H9 (cell line): ENCODE results near the gene NBEA. TPM values are rescaled to one million over a fixed set of nuclear protein-coding genes. Genes with fewer than 3 reads are reported as not detected.

Source experiments
- DNase-seq: peaks from one replicate; pipeline ENCODE4 v3.0.0-alpha.2; 2017
- H2AFZ ChIP-seq: one replicate; pipeline ENCODE4 v1.6.1; 2013; ENCODE audit warnings: mild to moderate bottlenecking, low read length, control low read depth, moderate library complexity
- H2AK5ac ChIP-seq: 2 replicates; pipeline ENCODE4 v1.6.1; 2013; ENCODE audit warnings: low read length, control low read depth, mixed read lengths; ENCODE audit not compliant: insufficient read length
- H2BK120ac ChIP-seq: one replicate; pipeline ENCODE4 v1.6.1; 2013; ENCODE audit warnings: low read depth, mild to moderate bottlenecking, low read length, control low read depth, inconsistent platforms; ENCODE audit not compliant: poor library complexity, severe bottlenecking
- H2BK12ac ChIP-seq: 2 replicates; pipeline ENCODE4 v1.6.1; 2013; ENCODE audit warnings: low read length, control low read depth, mixed read lengths, low read depth; ENCODE audit not compliant: insufficient read length
- H2BK15ac ChIP-seq: 2 replicates; pipeline ENCODE4 v1.6.1; 2013; ENCODE audit warnings: low read depth, low read length, control low read depth
- H2BK20ac ChIP-seq: one replicate; pipeline ENCODE4 v1.6.1; 2013; ENCODE audit warnings: low read depth, mild to moderate bottlenecking, low read length, control low read depth, inconsistent platforms; ENCODE audit not compliant: poor library complexity, severe bottlenecking
- H2BK5ac ChIP-seq: 2 replicates; pipeline ENCODE4 v1.6.1; 2013; ENCODE audit warnings: low read length, control low read depth, mixed read lengths; ENCODE audit not compliant: insufficient read length
- H3K14ac ChIP-seq: 2 replicates; pipeline ENCODE4 v1.6.1; 2013; ENCODE audit warnings: low read length, control low read depth; ENCODE audit not compliant: insufficient read depth
- H3K18ac ChIP-seq: 2 replicates; pipeline ENCODE4 v1.6.1; 2013; ENCODE audit warnings: low read depth, mild to moderate bottlenecking, mixed read lengths, low read length, control low read depth; ENCODE audit not compliant: insufficient read length
- H3K23ac ChIP-seq: 2 replicates; pipeline ENCODE4 v1.6.1; 2013; ENCODE audit warnings: low read length, control low read depth, mixed read lengths, low read depth; ENCODE audit not compliant: insufficient read length
- H3K23me2 ChIP-seq: 2 replicates; pipeline ENCODE4 v1.6.1; 2013; ENCODE audit warnings: low read depth, mild to moderate bottlenecking, mixed read lengths, low read length, control low read depth; ENCODE audit not compliant: insufficient read length, poor library complexity, severe bottlenecking
- H3K27ac ChIP-seq: 2 replicates; pipeline ENCODE4 v1.5.1; 2013; ENCODE audit warnings: low read length, control low read depth, mixed read lengths, low read depth; ENCODE audit not compliant: insufficient read length
- H3K27me3 ChIP-seq: 2 replicates; pipeline ENCODE4 v1.6.1; 2013; ENCODE audit warnings: low read length, control low read depth, inconsistent platforms; ENCODE audit not compliant: insufficient read depth
- H3K4ac ChIP-seq: 2 replicates; pipeline ENCODE4 v1.6.1; 2013; ENCODE audit warnings: low read depth, mild to moderate bottlenecking, control low read depth, inconsistent platforms, low read length, moderate library complexity
- H3K4me1 ChIP-seq: 2 replicates; pipeline ENCODE4 v1.6.1; 2013; ENCODE audit warnings: low read length, control low read depth, inconsistent platforms; ENCODE audit not compliant: insufficient read depth
- H3K4me2 ChIP-seq: 2 replicates; pipeline ENCODE4 v1.6.1; 2013; ENCODE audit warnings: low read length, control low read depth, mixed read lengths; ENCODE audit not compliant: insufficient read length, insufficient read depth
- H3K56ac ChIP-seq: 2 replicates; pipeline ENCODE4 v1.6.1; 2013; ENCODE audit warnings: low read depth, mild to moderate bottlenecking, mixed read lengths, low read length, control low read depth; ENCODE audit not compliant: insufficient read length
- H3K79me1 ChIP-seq: 2 replicates; pipeline ENCODE4 v1.6.1; 2013; ENCODE audit warnings: low read depth, mild to moderate bottlenecking, moderate library complexity, low read length, control low read depth, inconsistent platforms; ENCODE audit not compliant: insufficient read depth, poor library complexity, severe bottlenecking
- H3K79me2 ChIP-seq: 2 replicates; pipeline ENCODE4 v1.6.1; 2013; ENCODE audit warnings: low read length, control low read depth, inconsistent platforms; ENCODE audit not compliant: insufficient read depth
- H3K9ac ChIP-seq: 2 replicates; pipeline ENCODE4 v1.6.1; 2013; ENCODE audit warnings: low read length, control low read depth, mixed read lengths; ENCODE audit not compliant: insufficient read length; ENCODE audit errors: extremely low read depth
- H3K9me3 ChIP-seq: one replicate; pipeline ENCODE4 v1.6.1; 2013; ENCODE audit warnings: low read depth, low read length, inconsistent platforms; ENCODE audit not compliant: control insufficient read depth
- H3T11ph ChIP-seq: one replicate; pipeline ENCODE4 v1.6.1; 2013; ENCODE audit warnings: mild to moderate bottlenecking, low read length, control low read depth, inconsistent platforms
- H4K20me1 ChIP-seq: one replicate; pipeline ENCODE4 v1.6.1; 2013; ENCODE audit not compliant: control insufficient read depth, insufficient read length, insufficient read depth
- H4K5ac ChIP-seq: 2 replicates; pipeline ENCODE4 v1.6.1; 2013; ENCODE audit warnings: low read depth, mild to moderate bottlenecking, mixed read lengths, low read length, control low read depth; ENCODE audit not compliant: insufficient read length
- H4K8ac ChIP-seq: replicated peaks from 2 replicates; pipeline ENCODE4 v1.6.1; 2013; ENCODE audit warnings: low read length, control low read depth, mixed read lengths, low read depth; ENCODE audit not compliant: insufficient read length
- H4K91ac ChIP-seq: 2 replicates; pipeline ENCODE4 v1.6.1; 2013; ENCODE audit warnings: low read depth, mild to moderate bottlenecking, moderate library complexity, mixed read lengths, low read length, control low read depth; ENCODE audit not compliant: insufficient read length
- H3K27ac Mint-ChIP-seq, 3 experiments: 2 replicates in 2 of 3; 3 replicates in 1 of 3; pipeline ENCODE4 v1.8.0; 2020 to 2021; ENCODE audit warnings: mixed read lengths in 3 of 3, mild to moderate bottlenecking in 1 of 3, moderate library complexity in 1 of 3
- H3K27me3 Mint-ChIP-seq: 2 replicates; pipeline ENCODE4 v1.8.0; 2021; ENCODE audit warnings: low read depth, mild to moderate bottlenecking, moderate library complexity, mixed read lengths
- H3K36me3 Mint-ChIP-seq, 3 experiments: 2 replicates in 2 of 3; 3 replicates in 1 of 3; pipeline ENCODE4 v1.8.0; 2020 to 2021; ENCODE audit warnings: low read depth in 3 of 3, mixed read lengths in 3 of 3; ENCODE audit not compliant: insufficient read depth in 1 of 3
- H3K4me1 Mint-ChIP-seq, 2 experiments: 2 replicates each; pipeline ENCODE4 v1.8.0; 2020; ENCODE audit warnings: mixed read lengths in 2 of 2
- H3K4me3 Mint-ChIP-seq, 2 experiments: 2 replicates in 1 of 2; 3 replicates in 1 of 2; pipeline ENCODE4 v1.8.0; 2020 to 2021; ENCODE audit warnings: mild to moderate bottlenecking in 2 of 2, mixed read lengths in 2 of 2, moderate library complexity in 1 of 2
- H3K9me3 Mint-ChIP-seq, 2 experiments: 2 replicates in 1 of 2; 3 replicates in 1 of 2; pipeline ENCODE4 v1.8.0; 2020; ENCODE audit warnings: mild to moderate bottlenecking in 2 of 2, mixed read lengths in 2 of 2, moderate library complexity in 1 of 2
- CTCF ChIP-seq: fragments of 200-600 bp; sonication (generic); conservative IDR thresholded peaks from 3 replicates; pipeline ENCODE4 v1.8.0; 2021; ENCODE audit warnings: antibody characterized with exemption, mild to moderate bottlenecking
- WGBS: extraction: QIAGEN DNeasy Blood & Tissue Kit; methylation state at CpG from one replicate; pipeline ENCODE4 v1.1.7; 2013; ENCODE audit warnings: missing lambda C conversion rate, low lambda C conversion rate, mixed read lengths; ENCODE audit not compliant: insufficient read length; ENCODE audit errors: extremely low coverage; 5-methylcytosine and 5-hydroxymethylcytosine counted together
- total RNA-seq: library from RNA; stranded (reverse); gene quantifications from 2 replicates; pipeline ENCODE4 v1.2.1, GENCODE V29; 2021

Gene NBEA
- total RNA-seq, 1 experiment from 2014 or later, result 17.3 TPM

DNA sequence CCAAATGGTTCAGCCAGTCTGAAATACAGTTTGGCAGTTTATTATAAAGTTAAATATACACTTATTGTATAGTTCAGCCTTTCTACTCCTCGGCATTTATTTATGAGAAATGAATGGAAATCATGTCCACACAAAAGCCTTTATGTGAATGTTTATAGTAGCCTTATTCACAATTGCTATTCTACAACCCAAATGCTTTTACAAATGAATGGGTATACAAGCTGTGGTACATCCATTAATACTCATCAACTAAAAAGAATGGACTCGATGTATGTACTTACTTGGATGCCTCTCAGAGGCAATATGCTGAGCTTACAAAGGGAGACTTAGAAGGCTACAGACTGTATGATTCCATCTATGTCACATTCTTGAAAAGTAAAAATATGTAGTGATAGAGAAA is 150.7 kb downstream of the NBEA start:
- no peak overlapping the region for H3K56ac ChIP-seq
- no peak overlapping the region for H2AK5ac ChIP-seq
- no peak overlapping the region for H3T11ph ChIP-seq
- no peak overlapping the region for H4K5ac ChIP-seq
- no peak overlapping the region for H3K18ac ChIP-seq
- no peaks in the 10 kb centered on the region for H3K27me3 ChIP-seq
- H3K9me3 ChIP-seq, result no peaks in the 10 kb centered on the region
- no peaks in the 10 kb centered on the region for H3K27me3 Mint-ChIP-seq
- H3K79me2 ChIP-seq, result no peaks in the 10 kb centered on the region
- H2BK5ac ChIP-seq, result no peak overlapping the region
- no CpG with 5 or more reads among the region's 2 CpGs for WGBS
- no peak overlapping the region for H3K4ac ChIP-seq
- no peak overlapping the region for H4K8ac ChIP-seq
- H3K9me3 Mint-ChIP-seq, result peaks cover 0 to 1% of the 10 kb centered on the region in 2 experiments; a peak in 1 of 5 replicates
- H2AFZ ChIP-seq, result no peak overlapping the region
- H4K91ac ChIP-seq, result no peak overlapping the region
- no peak overlapping the region for H3K27ac Mint-ChIP-seq
- no peak overlapping the region for H2BK15ac ChIP-seq
- no peak overlapping the region for H3K4me3 Mint-ChIP-seq
- H3K9ac ChIP-seq, result no peak overlapping the region
- DNase-seq, result no peak
- peaks cover 3% of the 10 kb centered on the region in 2 experiments; a peak in 3 of 4 replicates for H3K4me1 Mint-ChIP-seq
- no peaks in the 10 kb centered on the region for H3K79me1 ChIP-seq
- no peak overlapping the region for H3K4me2 ChIP-seq
- H2BK12ac ChIP-seq, result no peak overlapping the region
- H3K23me2 ChIP-seq, result no peaks in the 10 kb centered on the region
- no peak overlapping the region for H2BK120ac ChIP-seq
- H3K14ac ChIP-seq, result no peak overlapping the region
- H4K20me1 ChIP-seq, result no peaks in the 10 kb centered on the region
- no peak for TF ChIP-seq CTCF
- no peak overlapping the region for H3K27ac ChIP-seq
- no peaks in the 10 kb centered on the region for H3K4me1 ChIP-seq
- H2BK20ac ChIP-seq, result no peak overlapping the region
- no peak overlapping the region for H3K23ac ChIP-seq
- H3K36me3 Mint-ChIP-seq, result peaks cover 2 to 5% (median 3%) of the 10 kb centered on the region in 3 experiments; a peak in 6 of 7 replicates
